Measurements from ENCODE around the gene ERVK3-1. TPM values are rescaled to one million over a fixed set of nuclear protein-coding genes. Genes with fewer than 3 reads are reported as not detected.

ERVK3-1 gene
- total and polyA plus RNA-seq, 2 experiments from 2014 or later = 57.9 to 71.7 TPM

- Histone ChIP-seq H3K4me1 (ENCODE audit: insufficient read depth) (no peaks in the 10 kb centered on the region), H2AFZ (no peak overlapping the region), H3K9me3 (ENCODE audit: low read depth) (no peaks in the 10 kb centered on the region), H3K4me3 (no peak overlapping the region), H3K27me3 (no peaks in the 10 kb centered on the region), H3K36me3 (replicated peaks; ENCODE audit: insufficient read depth, low read depth) (no peaks in the 10 kb centered on the region), H3K79me2 (no peaks in the 10 kb centered on the region), H4K20me1 (ENCODE audit: insufficient read depth, poor library complexity, severe bottlenecking) (no peaks in the 10 kb centered on the region), H3K4me2 (no peak overlapping the region), H3K9me2 (replicated peaks; ENCODE audit: insufficient read depth) (no peaks in the 10 kb centered on the region), H3K27ac (no peak overlapping the region)
- TF ChIP-seq EZH2 (IDR thresholded peaks at IDR 0.05; ENCODE audit: borderline replicate concordance) (no peak), EZH2phosphoT487 (IDR thresholded peaks at IDR 0.05; ENCODE audit: low read depth, severe bottlenecking, unreplicated experiment) (no peak), CTCF (IDR thresholded peaks at IDR 0.05; ENCODE audit: poor library complexity) (no peak)
- DNase-seq (ENCODE audit: low spot score) = no peak
- 97% methylated on average over 11 of the region's 11 CpGs for WGBS (ENCODE audit: low lambda C conversion rate, missing lambda C conversion rate)
Observed at GRCh38 chr19:58338336-58338735, 33.2 kb downstream of the ERVK3-1 start.

DNA sequence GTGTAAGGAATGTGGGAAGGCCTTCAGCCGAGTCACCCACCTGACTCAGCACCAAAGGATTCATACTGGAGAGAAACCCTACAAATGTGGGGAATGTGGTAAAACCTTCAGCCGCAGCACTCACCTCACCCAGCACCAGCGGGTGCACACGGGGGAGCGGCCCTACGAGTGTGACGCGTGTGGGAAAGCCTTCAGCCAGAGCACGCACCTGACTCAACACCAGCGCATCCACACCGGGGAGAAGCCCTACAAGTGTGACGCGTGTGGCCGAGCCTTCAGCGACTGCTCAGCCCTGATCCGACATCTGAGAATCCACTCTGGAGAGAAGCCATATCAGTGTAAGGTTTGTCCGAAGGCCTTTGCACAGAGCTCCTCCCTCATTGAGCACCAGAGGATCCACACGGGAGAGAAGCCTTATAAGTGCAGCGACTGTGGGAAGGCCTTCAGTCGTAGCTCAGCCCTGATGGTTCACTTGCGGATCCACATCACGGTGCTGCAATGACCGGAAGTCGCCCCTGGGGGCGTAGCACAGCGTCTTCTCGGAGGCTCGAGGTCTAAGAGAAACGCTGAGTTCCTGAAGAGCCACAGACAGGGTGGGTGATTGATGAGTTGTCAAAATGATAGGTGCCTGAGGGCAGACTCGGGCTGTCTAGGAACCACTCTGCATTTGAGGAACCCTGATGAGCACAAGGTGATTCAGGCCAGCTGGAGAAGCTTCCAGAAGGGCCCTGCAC, 33.8 kb downstream of the ERVK3-1 start:
- H3K4me3 ChIP-seq = no peak overlapping the region
- no peaks in the 10 kb centered on the region for H3K79me2 ChIP-seq
- no peak overlapping the region for H3K27ac ChIP-seq
- no peak for DNase-seq (ENCODE audit: low spot score)
- no peaks in the 10 kb centered on the region for H3K4me1 ChIP-seq (ENCODE audit: insufficient read depth)
- no peaks in the 10 kb centered on the region for H4K20me1 ChIP-seq (ENCODE audit: insufficient read depth, poor library complexity, severe bottlenecking)
- H2AFZ ChIP-seq = no peak overlapping the region
- H3K9me3 ChIP-seq (ENCODE audit: low read depth) = no peaks in the 10 kb centered on the region
- H3K4me2 ChIP-seq = no peak overlapping the region
- 82% methylated on average over 30 of the region's 30 CpGs for WGBS (ENCODE audit: low lambda C conversion rate, missing lambda C conversion rate)
- no peaks in the 10 kb centered on the region for H3K9me2 ChIP-seq (replicated peaks; ENCODE audit: insufficient read depth)
- no peaks in the 10 kb centered on the region for H3K27me3 ChIP-seq
- no peaks in the 10 kb centered on the region for H3K36me3 ChIP-seq (replicated peaks; ENCODE audit: insufficient read depth, low read depth)
- TF ChIP-seq EZH2phosphoT487 (IDR thresholded peaks at IDR 0.05; ENCODE audit: low read depth, severe bottlenecking, unreplicated experiment) = no peak
- no peak for TF ChIP-seq EZH2 (IDR thresholded peaks at IDR 0.05; ENCODE audit: borderline replicate concordance)
- TF ChIP-seq CTCF (IDR thresholded peaks at IDR 0.05; ENCODE audit: poor library complexity) = no peak

DNA sequence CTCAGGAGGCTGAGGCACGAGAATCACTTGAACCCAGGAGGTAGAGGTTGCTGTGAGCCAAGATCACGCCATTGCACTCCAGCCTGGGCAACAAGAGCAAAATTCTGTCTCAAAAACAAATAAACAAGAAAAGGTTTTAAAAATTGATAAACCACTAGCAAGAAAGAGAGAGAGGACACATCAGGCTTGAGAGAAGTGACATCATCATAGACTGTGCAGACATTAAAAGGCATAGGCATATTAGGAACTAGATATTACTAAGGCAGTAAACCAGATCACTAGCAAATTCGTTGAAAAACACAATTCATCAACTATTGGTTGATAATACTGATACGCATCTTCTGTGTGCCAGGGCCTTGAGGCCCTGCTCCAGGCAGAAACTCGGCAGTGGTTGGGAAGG, 40.4 kb downstream of the ERVK3-1 start:
- H3K4me1 ChIP-seq (ENCODE audit: insufficient read depth) = peaks cover 8% of the 10 kb centered on the region
- H3K4me2 ChIP-seq = peak overlapping the region; percentile 85
- H3K27ac ChIP-seq = no peak overlapping the region
- peaks cover 18% of the 10 kb centered on the region for H3K79me2 ChIP-seq
- WGBS (ENCODE audit: low lambda C conversion rate, missing lambda C conversion rate) = 92% methylated on average over 5 of the region's 5 CpGs
- no peaks in the 10 kb centered on the region for H3K9me2 ChIP-seq (replicated peaks; ENCODE audit: insufficient read depth)
- H2AFZ ChIP-seq = no peak overlapping the region
- H3K36me3 ChIP-seq (replicated peaks; ENCODE audit: insufficient read depth, low read depth) = no peaks in the 10 kb centered on the region
- H4K20me1 ChIP-seq (ENCODE audit: insufficient read depth, poor library complexity, severe bottlenecking) = no peaks in the 10 kb centered on the region
- no peak for TF ChIP-seq EZH2 (IDR thresholded peaks at IDR 0.05; ENCODE audit: borderline replicate concordance)
- no peak for TF ChIP-seq CTCF (IDR thresholded peaks at IDR 0.05; ENCODE audit: poor library complexity)
- TF ChIP-seq EZH2phosphoT487 (IDR thresholded peaks at IDR 0.05; ENCODE audit: low read depth, severe bottlenecking, unreplicated experiment) = no peak
- no peak for DNase-seq (ENCODE audit: low spot score)
- H3K4me3 ChIP-seq = no peak overlapping the region
- peaks cover 4% of the 10 kb centered on the region for H3K27me3 ChIP-seq
- no peaks in the 10 kb centered on the region for H3K9me3 ChIP-seq (ENCODE audit: low read depth)
